Neural progenitor cell (in vitro differentiated cells): ENCODE measurements around the gene UXT. TPM values are rescaled to one million over a fixed set of nuclear protein-coding genes. Genes with fewer than 3 reads are reported as not detected.
"Not testable (repeated sequence)": the region's sequence is repeated elsewhere in the genome, so short reads cannot be mapped to it uniquely, and the experiment has no call there.

Source experiments
- DNase-seq: peaks from one replicate; pipeline ENCODE4 v3.0.0-alpha.2; 2016; ENCODE audit warnings: low spot score
- H2AFZ ChIP-seq: fragments of 200-600 bp; sonication (generic); replicated peaks from 2 replicates; pipeline ENCODE4 v1.6.1; 2016; ENCODE audit warnings: antibody characterized with exemption
- H3F3A ChIP-seq: fragments of 200-600 bp; sonication (generic); 2 replicates; pipeline ENCODE4 v1.6.1; 2016; ENCODE audit warnings: antibody characterized with exemption, low read depth
- H3K27ac ChIP-seq: fragments of 200-600 bp; sonication (generic); 2 replicates; pipeline ENCODE4 v1.5.1; 2016; ENCODE audit warnings: mild to moderate bottlenecking
- H3K27me3 ChIP-seq: fragments of 200-600 bp; sonication (generic); 2 replicates; pipeline ENCODE4 v1.6.1; 2016; ENCODE audit warnings: mild to moderate bottlenecking, moderate library complexity
- H3K36me3 ChIP-seq: fragments of 200-600 bp; sonication (generic); 2 replicates; pipeline ENCODE4 v1.5.1; 2016
- H3K4me1 ChIP-seq: fragments of 200-600 bp; sonication (generic); 2 replicates; pipeline ENCODE4 v1.6.1; 2016; ENCODE audit warnings: mixed run types
- H3K4me2 ChIP-seq: fragments of 200-600 bp; sonication (generic); 2 replicates; pipeline ENCODE4 v1.6.1; 2016
- H3K4me3 ChIP-seq: fragments of 200-600 bp; sonication (generic); 2 replicates; pipeline ENCODE4 v1.5.1; 2016
- H3K79me2 ChIP-seq: fragments of 200-600 bp; sonication (generic); 2 replicates; pipeline ENCODE4 v1.6.1; 2016; ENCODE audit warnings: low read depth
- H3K9ac ChIP-seq: fragments of 200-600 bp; sonication (generic); 2 replicates; pipeline ENCODE4 v1.6.1; 2016
- H3K9me3 ChIP-seq: fragments of 200-600 bp; sonication (generic); 2 replicates; pipeline ENCODE4 v1.5.1; 2016; ENCODE audit warnings: low read depth
- H4K20me1 ChIP-seq: fragments of 200-600 bp; sonication (generic); 2 replicates; pipeline ENCODE4 v1.6.1; 2016; ENCODE audit warnings: low read depth
- H3K27ac Mint-ChIP-seq: 3 replicates; pipeline ENCODE4 v1.8.0; 2021; ENCODE audit warnings: mixed read lengths
- H3K27me3 Mint-ChIP-seq: 2 replicates; pipeline ENCODE4 v1.8.0; 2022; ENCODE audit warnings: low read depth, mild to moderate bottlenecking, inconsistent platforms, moderate library complexity, mixed read lengths; ENCODE audit not compliant: insufficient read depth
- H3K36me3 Mint-ChIP-seq: 3 replicates; pipeline ENCODE4 v1.8.0; 2021; ENCODE audit warnings: mixed read lengths
- H3K4me1 Mint-ChIP-seq: 3 replicates; pipeline ENCODE4 v1.8.0; 2021; ENCODE audit warnings: mixed read lengths
- H3K4me3 Mint-ChIP-seq: 3 replicates; pipeline ENCODE4 v1.8.0; 2021; ENCODE audit warnings: mild to moderate bottlenecking, moderate library complexity, mixed read lengths
- H3K9me3 Mint-ChIP-seq: 3 replicates; pipeline ENCODE4 v1.8.0; 2020; ENCODE audit warnings: mixed read lengths
- EZH2 ChIP-seq: fragments of 200-600 bp; sonication (generic); IDR thresholded peaks from 2 replicates; pipeline ENCODE4 v1.6.1; 2017; ENCODE audit warnings: antibody characterized with exemption, mild to moderate bottlenecking, moderate library complexity
- EZH2phosphoT487 ChIP-seq: fragments of 200-600 bp; sonication (generic); IDR thresholded peaks from 2 replicates; pipeline ENCODE4 v1.6.1; 2017; ENCODE audit warnings: antibody characterized with exemption
- total RNA-seq: library from RNA; depleted of rRNA; stranded (reverse); fragments of >200 nt; gene quantifications from 2 replicates; pipeline ENCODE4 v1.2.3, GENCODE V29; 2015; ENCODE audit warnings: low replicate concordance
- TF ChIP-seq, protein P1 (sequence below): fragments of 200-600 bp; sonication (generic); IDR thresholded peaks from 2 replicates; pipeline ENCODE4 v1.5.1; 2017; ENCODE audit warnings: antibody characterized with exemption, mild to moderate bottlenecking

The UXT gene
- total RNA-seq, 1 donor from 2014 or later, result 91.9 TPM

DNA sequence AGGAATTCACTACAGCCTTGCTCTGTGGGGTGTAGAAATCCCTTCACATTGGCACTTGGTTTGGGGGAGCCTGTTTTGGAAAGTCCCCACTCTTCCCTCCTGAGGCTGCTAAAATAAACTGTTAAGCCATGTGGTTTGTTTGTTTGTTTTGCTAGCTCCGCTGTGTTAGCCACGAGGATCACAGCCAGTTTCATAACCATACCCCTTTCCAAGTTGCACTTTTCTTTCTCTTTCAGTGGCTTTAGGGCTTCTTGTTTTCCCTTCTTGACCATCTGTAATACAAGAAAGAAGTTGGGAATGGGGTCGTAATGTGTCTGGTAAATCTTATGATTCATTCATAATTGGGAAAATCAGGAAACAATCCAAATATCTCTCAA is 24.8 kb upstream of the UXT start:
- Histone ChIP-seq H3K36me3 (no peaks in the 10 kb centered on the region), H3K9ac (no peak overlapping the region), H3K27me3 (no peaks in the 10 kb centered on the region), H3K4me1 (no peaks in the 10 kb centered on the region), H3K79me2 (no peaks in the 10 kb centered on the region), H2AFZ (no peak overlapping the region), H4K20me1 (no peaks in the 10 kb centered on the region), H3K27ac (no peak overlapping the region), H3K9me3 (no peaks in the 10 kb centered on the region), H3K4me3 (no peak overlapping the region), H3F3A (no peaks in the 10 kb centered on the region), H3K4me2 (no peak overlapping the region)
- Mint-ChIP-seq H3K4me1 (peaks cover 4% of the 10 kb centered on the region), H3K36me3 (no peaks in the 10 kb centered on the region), H3K9me3 (peaks cover 2% of the 10 kb centered on the region), H3K27ac (no peak overlapping the region), H3K27me3 (no peaks in the 10 kb centered on the region), H3K4me3 (no peak overlapping the region)
- no peak for TF ChIP-seq EZH2
- TF ChIP-seq, protein P1, sequence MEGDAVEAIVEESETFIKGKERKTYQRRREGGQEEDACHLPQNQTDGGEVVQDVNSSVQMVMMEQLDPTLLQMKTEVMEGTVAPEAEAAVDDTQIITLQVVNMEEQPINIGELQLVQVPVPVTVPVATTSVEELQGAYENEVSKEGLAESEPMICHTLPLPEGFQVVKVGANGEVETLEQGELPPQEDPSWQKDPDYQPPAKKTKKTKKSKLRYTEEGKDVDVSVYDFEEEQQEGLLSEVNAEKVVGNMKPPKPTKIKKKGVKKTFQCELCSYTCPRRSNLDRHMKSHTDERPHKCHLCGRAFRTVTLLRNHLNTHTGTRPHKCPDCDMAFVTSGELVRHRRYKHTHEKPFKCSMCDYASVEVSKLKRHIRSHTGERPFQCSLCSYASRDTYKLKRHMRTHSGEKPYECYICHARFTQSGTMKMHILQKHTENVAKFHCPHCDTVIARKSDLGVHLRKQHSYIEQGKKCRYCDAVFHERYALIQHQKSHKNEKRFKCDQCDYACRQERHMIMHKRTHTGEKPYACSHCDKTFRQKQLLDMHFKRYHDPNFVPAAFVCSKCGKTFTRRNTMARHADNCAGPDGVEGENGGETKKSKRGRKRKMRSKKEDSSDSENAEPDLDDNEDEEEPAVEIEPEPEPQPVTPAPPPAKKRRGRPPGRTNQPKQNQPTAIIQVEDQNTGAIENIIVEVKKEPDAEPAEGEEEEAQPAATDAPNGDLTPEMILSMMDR, result no peak
- TF ChIP-seq EZH2phosphoT487, result no peak
- DNase-seq, result no peak

- peaks cover 4% of the 10 kb centered on the region for H3K4me1 Mint-ChIP-seq
- H3K4me3 Mint-ChIP-seq, result no peak overlapping the region
- no peak overlapping the region for H3K27ac ChIP-seq
- no peaks in the 10 kb centered on the region for H3K36me3 Mint-ChIP-seq
- peaks cover 2% of the 10 kb centered on the region for H3K9me3 Mint-ChIP-seq
- H4K20me1 ChIP-seq, result no peaks in the 10 kb centered on the region
- H2AFZ ChIP-seq, result no peak overlapping the region
- H3K4me2 ChIP-seq, result no peak overlapping the region
- no peaks in the 10 kb centered on the region for H3F3A ChIP-seq
- H3K9ac ChIP-seq, result no peak overlapping the region
- no peaks in the 10 kb centered on the region for H3K79me2 ChIP-seq
- no peak overlapping the region for H3K4me3 ChIP-seq
- H3K27me3 Mint-ChIP-seq, result no peaks in the 10 kb centered on the region
- TF ChIP-seq EZH2phosphoT487 (no peak), EZH2 (no peak)
- TF ChIP-seq, protein P1, result no peak
- H3K27me3 ChIP-seq, result no peaks in the 10 kb centered on the region
- H3K9me3 ChIP-seq, result no peaks in the 10 kb centered on the region
- no peak for DNase-seq
- H3K27ac Mint-ChIP-seq, result no peak overlapping the region
- no peaks in the 10 kb centered on the region for H3K36me3 ChIP-seq
- H3K4me1 ChIP-seq, result no peaks in the 10 kb centered on the region
Measured at GRCh38 chrX:47683184-47683828, 24.3 kb upstream of the UXT start.

GRCh38 chrX:47675959-47676859 is 17.2 kb upstream of the UXT start:
- H3K79me2 ChIP-seq, H3K27ac Mint-ChIP-seq, H3F3A ChIP-seq, H3K4me1 ChIP-seq, H4K20me1 ChIP-seq, H3K4me2 ChIP-seq, H3K36me3 Mint-ChIP-seq, H3K36me3 ChIP-seq, H3K9me3 ChIP-seq, H3K4me1 Mint-ChIP-seq, H2AFZ ChIP-seq, H3K9ac ChIP-seq, DNase-seq, H3K27me3 Mint-ChIP-seq, H3K4me3 Mint-ChIP-seq, H3K27me3 ChIP-seq, H3K4me3 ChIP-seq, H3K27ac ChIP-seq: not testable (repeated sequence)
- peaks cover 16% of the 10 kb centered on the region for H3K9me3 Mint-ChIP-seq

GRCh38 chrX:47674776-47675175 is 15.8 kb upstream of the UXT start:
- no peaks in the 10 kb centered on the region for H3K36me3 Mint-ChIP-seq
- Histone ChIP-seq H4K20me1 (no peaks in the 10 kb centered on the region), H3K9ac (no peak overlapping the region), H3K4me2 (no peak overlapping the region), H3K4me3 (no peak overlapping the region), H3K36me3 (no peaks in the 10 kb centered on the region), H3K4me1 (no peaks in the 10 kb centered on the region), H3F3A (no peaks in the 10 kb centered on the region), H2AFZ (no peak overlapping the region), H3K27me3 (no peaks in the 10 kb centered on the region), H3K9me3 (peaks cover 4% of the 10 kb centered on the region), H3K27ac (no peak overlapping the region), H3K79me2 (no peaks in the 10 kb centered on the region)
- H3K27ac Mint-ChIP-seq, result no peak overlapping the region
- TF ChIP-seq, protein P1, result no peak
- no peak for TF ChIP-seq EZH2
- no peak for TF ChIP-seq EZH2phosphoT487
- no peak for DNase-seq
- no peaks in the 10 kb centered on the region for H3K4me1 Mint-ChIP-seq
- H3K27me3 Mint-ChIP-seq, result no peaks in the 10 kb centered on the region
- H3K4me3 Mint-ChIP-seq, result no peak overlapping the region
- peaks cover 22% of the 10 kb centered on the region for H3K9me3 Mint-ChIP-seq

DNA sequence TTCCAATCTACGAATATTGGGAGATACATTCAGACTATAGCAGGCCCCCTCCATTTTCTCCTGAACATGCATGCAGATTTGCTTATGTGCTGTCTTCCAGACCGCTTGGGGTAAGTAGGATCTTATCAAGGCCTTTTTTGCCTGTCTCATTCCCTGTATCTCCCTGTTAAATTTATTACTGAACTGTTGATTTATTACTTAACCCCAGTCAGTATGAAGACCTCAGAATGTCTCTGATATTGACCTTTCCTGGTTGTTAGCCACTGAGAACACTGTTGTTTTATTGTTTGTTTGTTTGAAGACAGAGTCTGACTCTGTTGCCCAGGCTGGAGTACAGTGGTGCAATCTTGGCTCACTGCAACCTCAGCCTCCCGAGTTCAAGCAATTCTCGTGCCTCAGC is 6.8 kb upstream of the UXT start:
- H3K36me3 Mint-ChIP-seq, DNase-seq, H3K27me3 Mint-ChIP-seq, H3K36me3 ChIP-seq, H3K4me3 ChIP-seq, H3K9me3 Mint-ChIP-seq, H3K9ac ChIP-seq, H3K4me1 Mint-ChIP-seq, H3K27ac ChIP-seq, H3K27ac Mint-ChIP-seq, H4K20me1 ChIP-seq, H3K4me1 ChIP-seq, H3K79me2 ChIP-seq, H3F3A ChIP-seq, H2AFZ ChIP-seq, H3K4me3 Mint-ChIP-seq, H3K9me3 ChIP-seq, H3K4me2 ChIP-seq, H3K27me3 ChIP-seq: not testable (repeated sequence)
